Lower leg skin (tissue), 4 donors: ENCODE results near the gene TNF. TPM values are rescaled to one million over a fixed set of nuclear protein-coding genes. Genes with fewer than 3 reads are reported as not detected.

ENCODE experiments used
- DNase-seq, 2 donors: peaks; one replicate each; pipeline ENCODE4 v3.0.0-alpha.2; 2019; ENCODE audit warnings: low spot score in 2 of 2
- H3K4me3 ChIP-seq: fragments of 200-600 bp; sonication (generic); 2 replicates; pipeline ENCODE4 v1.5.1; 2017; ENCODE audit warnings: mild to moderate bottlenecking, low read depth; ENCODE audit not compliant: poor library complexity, severe bottlenecking
- CTCF ChIP-seq, 3 donors: fragments of 450-650 bp; IDR thresholded peaks; one replicate each; pipeline ENCODE4 v1.5.1; 2016; ENCODE audit warnings: antibody characterized with exemption in 3 of 3, mild to moderate bottlenecking in 3 of 3, moderate library complexity in 2 of 3
- POLR2A ChIP-seq, 2 donors: fragments of 450-650 bp; IDR thresholded peaks; one replicate each; pipeline ENCODE4 v1.6.1; 2016 to 2017; ENCODE audit warnings: antibody characterized with exemption in 2 of 2, mild to moderate bottlenecking in 1 of 2, moderate library complexity in 1 of 2
- WGBS, 2 donors: methylation state at CpG; one replicate each; pipeline ENCODE4 v1.1.5; 2018; 5-methylcytosine and 5-hydroxymethylcytosine counted together
- intact Hi-C: fragments of 100-400 bp; cut with DNase I; formaldehyde crosslinking; loops from one replicate; pipeline ENCODE4 v1.15.0; 2023; ENCODE audit warnings: low total_unique reads
- total RNA-seq, 4 donors: library from RNA; depleted of rRNA; stranded (reverse); fragments of >200 nt; gene quantifications; one replicate each; pipeline ENCODE4 v1.1.0, GENCODE V29; 2016

TNF gene
- total RNA-seq, 4 donors from 2014 or later: 0.38 to 1.4 (median 0.59) TPM

- intact Hi-C loops: no loop called here
- peak in 1 of 2 donors; percentile 59 for DNase-seq
- WGBS, 2 donors: 62 to 83% methylated on average over 5 to 6 of the region's 6 CpGs
- TF ChIP-seq POLR2A (IDR thresholded peaks at IDR 0.05) (no peak), CTCF (IDR thresholded peaks at IDR 0.05) (no peak)
- H3K4me3 ChIP-seq: no peak overlapping the region
Observed at GRCh38 chr6:31530659-31531058, 44.7 kb upstream of the TNF start.

GRCh38 chr6:31531162-31531561 is 44.2 kb upstream of the TNF start:
- no peak overlapping the region for H3K4me3 ChIP-seq
- WGBS, 2 donors: 88 to 90% methylated on average over 7 of the region's 7 CpGs
- DNase-seq: peak in 1 of 2 donors; percentile 66
- intact Hi-C loops: no loop called here
- no peak for TF ChIP-seq POLR2A (IDR thresholded peaks at IDR 0.05)
- no peak for TF ChIP-seq CTCF (IDR thresholded peaks at IDR 0.05)

- H3K4me3 ChIP-seq: no peak overlapping the region
- no peak for TF ChIP-seq POLR2A (IDR thresholded peaks at IDR 0.05)
- no peak for TF ChIP-seq CTCF (IDR thresholded peaks at IDR 0.05)
- intact Hi-C loops: no loop called here
- peak in 1 of 2 donors; percentile 52 for DNase-seq
- WGBS, 2 donors: 68 to 70% methylated on average over 9 of the region's 9 CpGs
Observed at GRCh38 chr6:31531771-31532643, 43.4 kb upstream of the TNF start.

- 58 to 70% methylated on average over 9 of the region's 9 CpGs for WGBS, 2 donors
- peak in 1 of 2 donors; percentile 6 for DNase-seq
- TF ChIP-seq CTCF (IDR thresholded peaks at IDR 0.05) (no peak), POLR2A (IDR thresholded peaks at IDR 0.05) (no peak)
- no peak overlapping the region for H3K4me3 ChIP-seq
- intact Hi-C loops: no loop called here
Observed at GRCh38 chr6:31532644-31533454, 42.5 kb upstream of the TNF start.

GRCh38 chr6:31533455-31533841 is 41.9 kb upstream of the TNF start:
- no peak overlapping the region for H3K4me3 ChIP-seq
- intact Hi-C loops: no loop called here
- TF ChIP-seq POLR2A (IDR thresholded peaks at IDR 0.05) (no peak), CTCF (IDR thresholded peaks at IDR 0.05) (no peak)
- DNase-seq: peak in 1 of 2 donors; percentile 23
- WGBS, 2 donors: 86 to 92% methylated on average over 1 of the region's 1 CpG
